ENCODE results near the gene RAD23B.

RAD23B gene

GRCh38 chr9:107367727-107368502 is 84.8 kb downstream of the RAD23B start:
- Histone ChIP-seq H3K18ac (ENCODE audit: low read depth in 1 of 2, low read length in 2 of 2) (no peak overlapping the region), H3K4me3 (ENCODE audit: insufficient read depth in 1 of 2, low read depth in 1 of 2, low read length in 2 of 2) (no peak overlapping the region)

DNA sequence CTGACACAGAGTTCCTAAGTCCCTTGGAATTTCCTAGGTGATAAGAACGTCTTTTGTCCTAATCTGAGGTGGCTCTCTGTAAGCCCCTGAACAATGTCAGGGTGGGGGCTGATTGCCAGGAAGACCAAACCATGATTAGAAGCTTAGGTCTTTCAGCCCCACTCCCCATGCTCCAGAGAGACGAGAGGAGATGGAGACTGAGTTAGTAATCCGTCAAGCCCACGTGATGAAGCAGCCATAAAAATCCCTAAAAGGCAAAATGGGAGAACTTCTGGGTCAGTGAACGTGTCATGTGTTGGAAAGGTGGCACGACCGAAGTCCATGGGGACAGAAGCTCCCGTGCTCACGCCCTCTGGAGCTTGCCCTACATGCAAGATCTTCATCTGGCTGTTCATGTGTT is 85.6 kb downstream of the RAD23B start:
- Histone ChIP-seq H3K79me1 (replicated peaks; ENCODE audit: low read length, poor library complexity, severe bottlenecking) (no peaks in the 10 kb centered on the region), H2BK120ac (ENCODE audit: low read depth, low read length) (no peak overlapping the region), H3K4ac (ENCODE audit: low read depth in 1 of 2, low read length in 2 of 2) (no peak overlapping the region), H4K91ac (ENCODE audit: low read length) (no peak overlapping the region), H3K14ac (ENCODE audit: low read length in 2 of 2) (no peak overlapping the region), H2AFZ (ENCODE audit: low read depth, low read length) (no peak overlapping the region), H2BK12ac (ENCODE audit: low read length in 2 of 2) (no peak overlapping the region), H4K8ac (ENCODE audit: low read length) (no peak overlapping the region), H3K4me1 (ENCODE audit: control insufficient read depth, insufficient read depth, low read depth, low read length) (peaks cover 8% of the 10 kb centered on the region), H3K4me2 (ENCODE audit: low read length, poor library complexity, severe bottlenecking) (no peak overlapping the region), H3K9ac (ENCODE audit: low read length) (no peak overlapping the region), H2BK15ac (ENCODE audit: low read depth, poor library complexity, severe bottlenecking) (no peak overlapping the region), H3K4me3 (ENCODE audit: insufficient read depth in 1 of 2, low read depth in 1 of 2, low read length in 2 of 2) (no peak overlapping the region), H3K9me3 (ENCODE audit: control insufficient read depth, low read length) (no peaks in the 10 kb centered on the region), H3K36me3 (ENCODE audit: control insufficient read depth in 1 of 2, insufficient read depth in 2 of 2, low read depth in 1 of 2, low read length in 2 of 2) (no peaks in the 10 kb centered on the region), H2AK5ac (ENCODE audit: low read length, severe bottlenecking) (no peak overlapping the region), H3K27me3 (ENCODE audit: control insufficient read depth in 1 of 2, insufficient read depth in 1 of 2, low read length in 2 of 2) (peaks cover 0 to 12% of the 10 kb centered on the region in 2 experiments), H3K18ac (ENCODE audit: low read depth in 1 of 2, low read length in 2 of 2) (no peak overlapping the region), H3K23ac (ENCODE audit: low read length in 2 of 2) (no peak overlapping the region), H3K27ac (ENCODE audit: low read length, poor library complexity, severe bottlenecking) (no peak overlapping the region), H2BK5ac (ENCODE audit: low read depth, low read length, poor library complexity, severe bottlenecking) (no peak overlapping the region)
- no peak for DNase-seq
- 64% methylated on average over 9 of the region's 9 CpGs for WGBS

More at GRCh38 chr9:107367727-107368502, 84.8 kb downstream of the RAD23B start:
- H3K36me3 ChIP-seq (ENCODE audit: control insufficient read depth in 1 of 2, insufficient read depth in 2 of 2, low read depth in 1 of 2, low read length in 2 of 2), result no peaks in the 10 kb centered on the region
- no peak overlapping the region for H2BK15ac ChIP-seq (ENCODE audit: low read depth, poor library complexity, severe bottlenecking)
- peak overlapping the region; percentile 16 for H2AK5ac ChIP-seq (ENCODE audit: low read length, severe bottlenecking)
- H3K9ac ChIP-seq (ENCODE audit: low read length), result no peak overlapping the region
- no peak overlapping the region for H3K14ac ChIP-seq (ENCODE audit: low read length in 2 of 2)
- H3K27me3 ChIP-seq (ENCODE audit: control insufficient read depth in 1 of 2, insufficient read depth in 1 of 2, low read length in 2 of 2), result peaks cover 0 to 12% of the 10 kb centered on the region in 2 experiments
- no peak overlapping the region for H4K8ac ChIP-seq (ENCODE audit: low read length)
- H2AFZ ChIP-seq (ENCODE audit: low read depth, low read length), result peak overlapping the region; percentile 39
- no peak overlapping the region for H3K23ac ChIP-seq (ENCODE audit: low read length in 2 of 2)
- 88% methylated on average over 7 of the region's 7 CpGs for WGBS
- peak overlapping the region; percentile 46 for H3K4me2 ChIP-seq (ENCODE audit: low read length, poor library complexity, severe bottlenecking)
- no peak overlapping the region for H3K4ac ChIP-seq (ENCODE audit: low read depth in 1 of 2, low read length in 2 of 2)
- H3K9me3 ChIP-seq (ENCODE audit: control insufficient read depth, low read length), result no peaks in the 10 kb centered on the region
- no peak overlapping the region for H4K91ac ChIP-seq (ENCODE audit: low read length)
- no peak overlapping the region for H2BK12ac ChIP-seq (ENCODE audit: low read length in 2 of 2)
- no peak overlapping the region for H2BK120ac ChIP-seq (ENCODE audit: low read depth, low read length)
- no peak for DNase-seq
- no peaks in the 10 kb centered on the region for H3K79me1 ChIP-seq (replicated peaks; ENCODE audit: low read length, poor library complexity, severe bottlenecking)
- no peak overlapping the region for H2BK5ac ChIP-seq (ENCODE audit: low read depth, low read length, poor library complexity, severe bottlenecking)
- peaks cover 8% of the 10 kb centered on the region for H3K4me1 ChIP-seq (ENCODE audit: control insufficient read depth, insufficient read depth, low read depth, low read length)
- no peak overlapping the region for H3K27ac ChIP-seq (ENCODE audit: low read length, poor library complexity, severe bottlenecking)

DNA sequence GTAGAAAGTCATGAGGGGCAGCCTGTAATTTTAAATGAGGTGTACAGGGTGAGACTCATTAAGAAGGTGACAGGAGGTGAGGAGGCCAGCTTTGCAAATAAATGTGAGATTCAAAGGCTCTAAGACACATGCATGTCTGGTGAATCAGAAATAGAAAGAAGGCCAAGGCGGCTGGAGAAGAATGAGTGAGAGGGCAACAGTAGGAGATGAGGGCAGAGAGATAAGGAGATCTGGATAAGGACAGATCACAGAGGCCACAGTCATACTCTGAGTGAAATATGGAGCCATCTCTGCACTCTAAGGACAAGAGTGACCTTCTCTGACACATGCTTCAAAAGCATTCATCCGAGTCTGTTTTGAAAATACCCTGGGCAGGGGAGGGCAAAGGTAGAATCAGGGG is 90.7 kb downstream of the RAD23B start:
- Histone ChIP-seq H4K8ac (ENCODE audit: low read length) (no peak overlapping the region), H3K23ac (ENCODE audit: low read length in 2 of 2) (no peak overlapping the region), H3K4me1 (ENCODE audit: control insufficient read depth, insufficient read depth, low read depth, low read length) (no peaks in the 10 kb centered on the region), H3K4me3 (ENCODE audit: insufficient read depth in 1 of 2, low read depth in 1 of 2, low read length in 2 of 2) (no peak overlapping the region), H3K4me2 (ENCODE audit: low read length, poor library complexity, severe bottlenecking) (no peak overlapping the region), H3K9me3 (ENCODE audit: control insufficient read depth, low read length) (no peaks in the 10 kb centered on the region), H3K4ac (ENCODE audit: low read depth in 1 of 2, low read length in 2 of 2) (no peak overlapping the region), H3K27me3 (ENCODE audit: control insufficient read depth in 1 of 2, insufficient read depth in 1 of 2, low read length in 2 of 2) (peaks cover 10 to 23% of the 10 kb centered on the region in 2 experiments), H3K14ac (ENCODE audit: low read length in 2 of 2) (no peak overlapping the region), H3K79me1 (replicated peaks; ENCODE audit: low read length, poor library complexity, severe bottlenecking) (no peaks in the 10 kb centered on the region), H3K18ac (ENCODE audit: low read depth in 1 of 2, low read length in 2 of 2) (no peak overlapping the region), H2AK5ac (ENCODE audit: low read length, severe bottlenecking) (no peak overlapping the region), H3K36me3 (ENCODE audit: control insufficient read depth in 1 of 2, insufficient read depth in 2 of 2, low read depth in 1 of 2, low read length in 2 of 2) (no peaks in the 10 kb centered on the region), H3K27ac (ENCODE audit: low read length, poor library complexity, severe bottlenecking) (no peak overlapping the region), H2BK5ac (ENCODE audit: low read depth, low read length, poor library complexity, severe bottlenecking) (no peak overlapping the region), H2AFZ (ENCODE audit: low read depth, low read length) (no peak overlapping the region), H4K91ac (ENCODE audit: low read length) (no peak overlapping the region), H3K9ac (ENCODE audit: low read length) (no peak overlapping the region), H2BK120ac (ENCODE audit: low read depth, low read length) (no peak overlapping the region), H2BK12ac (ENCODE audit: low read length in 2 of 2) (no peak overlapping the region), H2BK15ac (ENCODE audit: low read depth, poor library complexity, severe bottlenecking) (no peak overlapping the region)
- DNase-seq, result no peak
- WGBS, result 55% methylated on average over 2 of the region's 2 CpGs

GRCh38 chr9:107375001-107375400 is 91.9 kb downstream of the RAD23B start:
- Histone ChIP-seq H2BK120ac (ENCODE audit: low read depth, low read length) (no peak overlapping the region), H2BK12ac (ENCODE audit: low read length in 2 of 2) (no peak overlapping the region), H3K4me3 (ENCODE audit: insufficient read depth in 1 of 2, low read depth in 1 of 2, low read length in 2 of 2) (no peak overlapping the region), H2BK5ac (ENCODE audit: low read depth, low read length, poor library complexity, severe bottlenecking) (no peak overlapping the region), H2AFZ (ENCODE audit: low read depth, low read length) (no peak overlapping the region), H4K8ac (ENCODE audit: low read length) (no peak overlapping the region), H3K27me3 (ENCODE audit: control insufficient read depth in 1 of 2, insufficient read depth in 1 of 2, low read length in 2 of 2) (peaks cover 13 to 18% of the 10 kb centered on the region in 2 experiments), H3K9me3 (ENCODE audit: control insufficient read depth, low read length) (no peaks in the 10 kb centered on the region), H3K36me3 (ENCODE audit: control insufficient read depth in 1 of 2, insufficient read depth in 2 of 2, low read depth in 1 of 2, low read length in 2 of 2) (no peaks in the 10 kb centered on the region), H3K27ac (ENCODE audit: low read length, poor library complexity, severe bottlenecking) (no peak overlapping the region), H3K14ac (ENCODE audit: low read length in 2 of 2) (no peak overlapping the region), H3K18ac (ENCODE audit: low read depth in 1 of 2, low read length in 2 of 2) (no peak overlapping the region), H3K23ac (ENCODE audit: low read length in 2 of 2) (no peak overlapping the region), H4K91ac (ENCODE audit: low read length) (no peak overlapping the region), H3K9ac (ENCODE audit: low read length) (no peak overlapping the region), H3K4me1 (ENCODE audit: control insufficient read depth, insufficient read depth, low read depth, low read length) (no peaks in the 10 kb centered on the region), H3K79me1 (replicated peaks; ENCODE audit: low read length, poor library complexity, severe bottlenecking) (no peaks in the 10 kb centered on the region), H3K4me2 (ENCODE audit: low read length, poor library complexity, severe bottlenecking) (no peak overlapping the region), H2BK15ac (ENCODE audit: low read depth, poor library complexity, severe bottlenecking) (no peak overlapping the region), H3K4ac (ENCODE audit: low read depth in 1 of 2, low read length in 2 of 2) (no peak overlapping the region), H2AK5ac (ENCODE audit: low read length, severe bottlenecking) (no peak overlapping the region)
- DNase-seq, result no peak
- 79% methylated on average over 3 of the region's 3 CpGs for WGBS
